Adipocyte (in vitro differentiated cells): Measurements from ENCODE around the gene HNRNPAB.

Source experiments
- DNase-seq: peaks from one replicate; pipeline ENCODE4 v3.0.0-alpha.2; 2015; ENCODE audit warnings: low read depth
- H3K27me3 ChIP-seq: replicated peaks from 2 replicates; pipeline ENCODE4 v1.7.0; 2013; ENCODE audit warnings: mild to moderate bottlenecking, low read length, moderate library complexity; ENCODE audit not compliant: control insufficient read depth, insufficient read depth
- H3K36me3 ChIP-seq: 2 replicates; pipeline ENCODE4 v1.7.0; 2013; ENCODE audit warnings: low read length, mild to moderate bottlenecking, moderate library complexity; ENCODE audit not compliant: control insufficient read depth, insufficient read depth, severe bottlenecking
- H3K4me1 ChIP-seq: 2 replicates; pipeline ENCODE4 v1.7.0; 2013; ENCODE audit warnings: mild to moderate bottlenecking, low read length, moderate library complexity; ENCODE audit not compliant: control insufficient read depth, insufficient read depth
- H3K4me3 ChIP-seq: 2 replicates; pipeline ENCODE4 v1.7.0; 2013; ENCODE audit warnings: mild to moderate bottlenecking, low read length, moderate library complexity
- H3K9ac ChIP-seq: 2 replicates; pipeline ENCODE4 v1.7.0; 2013; ENCODE audit warnings: mild to moderate bottlenecking, low read length, moderate library complexity
- H3K9me3 ChIP-seq: 2 replicates; pipeline ENCODE4 v1.7.0; 2013; ENCODE audit warnings: mild to moderate bottlenecking, low read length, moderate library complexity; ENCODE audit not compliant: control insufficient read depth

Gene HNRNPAB

DNA sequence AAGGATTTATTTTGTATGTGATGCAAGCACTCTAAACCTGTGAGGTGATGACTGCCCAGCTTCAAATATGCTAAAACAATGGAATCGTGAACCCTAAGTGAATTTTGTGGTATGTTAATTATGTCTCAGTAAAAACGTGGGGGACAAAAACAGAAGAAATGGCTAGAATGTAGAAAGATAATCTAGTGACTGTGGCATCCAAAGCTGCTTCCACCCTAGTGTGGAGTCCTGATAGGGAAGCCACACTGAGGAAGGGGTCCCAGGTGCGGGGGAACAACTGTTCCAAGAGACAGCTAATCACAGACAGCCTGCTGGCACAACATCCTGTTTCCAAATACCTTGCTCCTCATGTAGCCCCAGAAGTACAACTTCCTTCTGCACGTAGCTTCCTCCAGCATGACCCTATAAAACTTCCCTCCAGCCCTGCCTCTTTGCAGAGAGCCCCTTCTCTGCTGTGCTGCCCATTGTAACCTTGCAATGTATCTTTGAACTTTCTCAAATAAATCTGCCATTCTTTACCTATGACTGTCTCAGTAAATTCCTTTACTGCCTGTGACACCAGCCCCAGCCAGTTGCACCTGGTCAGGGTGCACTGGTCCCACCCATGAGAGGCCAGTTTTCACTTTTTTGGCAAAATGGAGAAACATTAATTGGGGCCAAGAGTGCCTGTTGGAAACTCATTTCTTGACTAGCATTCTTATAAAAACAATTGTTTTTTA, 22.0 kb upstream of the HNRNPAB start:
- Histone ChIP-seq H3K9me3 (peaks cover 8% of the 10 kb centered on the region), H3K27me3 (peaks cover 8% of the 10 kb centered on the region), H3K36me3 (no peaks in the 10 kb centered on the region), H3K9ac (no peak overlapping the region), H3K4me3 (no peak overlapping the region), H3K4me1 (no peaks in the 10 kb centered on the region)
- DNase-seq: no peak

DNA sequence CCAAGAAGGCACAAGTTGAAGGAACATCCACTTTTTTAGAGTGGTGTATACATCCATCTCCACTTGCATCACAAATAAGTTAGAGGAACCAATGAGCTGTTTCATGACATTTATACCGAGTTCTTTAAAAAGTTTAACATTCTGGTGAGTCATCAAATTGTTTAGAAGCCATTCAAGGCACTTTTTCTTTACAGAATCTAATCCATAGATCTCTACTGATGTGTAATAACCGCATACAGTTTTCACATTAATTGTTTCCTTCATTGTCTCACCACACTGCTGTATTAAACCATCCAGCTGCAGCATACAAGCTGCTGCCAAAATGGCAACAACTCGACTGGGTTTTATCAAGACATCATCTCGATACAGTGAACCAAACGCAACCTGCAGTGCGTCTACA, 17.9 kb upstream of the HNRNPAB start:
- Histone ChIP-seq H3K9ac (no peak overlapping the region), H3K36me3 (no peaks in the 10 kb centered on the region), H3K4me1 (no peaks in the 10 kb centered on the region), H3K9me3 (no peaks in the 10 kb centered on the region), H3K27me3 (peaks cover 3% of the 10 kb centered on the region), H3K4me3 (no peak overlapping the region)
- peak; percentile 38 for DNase-seq

DNA sequence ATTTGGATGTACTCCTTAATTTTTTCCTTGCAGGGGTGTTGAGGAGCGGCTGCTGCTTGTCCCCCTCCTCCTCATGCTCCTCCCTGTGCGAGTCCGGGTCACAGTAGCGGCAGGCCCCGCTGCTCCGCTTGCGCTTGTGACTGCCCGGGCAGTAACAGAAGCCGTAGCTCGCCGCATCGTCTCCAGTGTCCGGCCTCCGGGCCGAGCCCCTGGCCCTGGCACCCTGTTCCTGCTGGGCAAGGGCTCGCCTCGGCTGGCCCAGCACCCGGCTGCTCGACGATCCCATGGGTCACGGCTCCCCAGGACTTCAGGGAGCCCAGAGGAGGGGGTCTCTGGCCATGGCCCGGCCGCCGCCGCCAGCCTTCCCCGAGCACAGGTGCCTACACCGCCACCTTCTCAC, 17.3 kb upstream of the HNRNPAB start, which contains the start of gene GMCL2:
TSS of gene GMCL2 (minus strand) at position 358 of the 400 bp plus-strand sequence. CDS start at position 286, 72 bp downstream.
- DNase-seq: no peak
- H3K4me1 ChIP-seq: no peaks in the 10 kb centered on the region
- peaks cover 1% of the 10 kb centered on the region for H3K27me3 ChIP-seq
- no peak within 1 kb of the TSS for H3K4me3 ChIP-seq
- no peaks in the 10 kb centered on the region for H3K9me3 ChIP-seq
- H3K9ac ChIP-seq: no peak within 1 kb of the TSS
- H3K36me3 ChIP-seq: no peaks in the 10 kb centered on the region

DNA sequence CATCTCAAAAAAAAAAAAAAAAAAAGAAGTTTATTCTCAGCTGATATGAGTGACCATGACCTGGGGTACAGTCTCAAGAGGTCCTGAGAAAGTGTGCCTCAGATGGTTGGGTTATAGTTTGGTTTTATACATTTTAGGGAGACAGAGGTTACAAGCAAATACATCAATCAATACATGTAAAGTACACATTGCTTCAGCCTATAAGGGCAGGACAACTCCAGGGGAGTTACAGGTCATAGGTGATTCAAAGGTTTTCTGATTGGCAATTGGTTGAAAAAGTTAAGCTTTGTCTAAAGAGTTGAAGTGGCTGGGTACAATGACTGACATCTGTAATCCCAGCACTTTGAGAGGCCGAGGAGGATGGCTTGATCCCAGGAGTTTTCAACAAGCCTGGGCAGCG, 14.9 kb upstream of the HNRNPAB start:
- Histone ChIP-seq H3K36me3 (no peaks in the 10 kb centered on the region), H3K4me1 (no peaks in the 10 kb centered on the region), H3K9ac (no peak overlapping the region), H3K4me3 (no peak overlapping the region), H3K9me3 (no peaks in the 10 kb centered on the region), H3K27me3 (peaks cover 16% of the 10 kb centered on the region)
- no peak for DNase-seq

DNA sequence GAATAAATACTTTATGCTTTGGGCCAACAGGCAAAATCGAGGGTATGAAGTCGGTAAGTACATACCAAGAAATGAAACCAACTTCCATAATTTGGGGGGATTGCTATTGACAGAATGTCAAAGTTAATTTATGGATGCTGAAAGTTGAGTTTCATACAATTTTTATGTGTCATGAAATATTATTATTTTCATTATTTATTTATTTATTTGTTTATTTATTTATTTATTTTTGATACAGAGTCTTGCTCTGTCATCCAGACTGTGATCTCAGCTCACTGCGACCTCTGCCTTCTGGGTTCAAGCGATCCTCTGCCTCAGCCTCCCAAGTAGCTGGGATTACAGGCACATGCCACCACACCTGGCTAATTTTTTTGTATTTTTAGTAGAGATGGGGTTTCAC, 12.7 kb upstream of the HNRNPAB start:
- no peak overlapping the region for H3K9ac ChIP-seq
- no peaks in the 10 kb centered on the region for H3K4me1 ChIP-seq
- DNase-seq: no peak
- no peaks in the 10 kb centered on the region for H3K9me3 ChIP-seq
- H3K27me3 ChIP-seq: peaks cover 23% of the 10 kb centered on the region
- H3K36me3 ChIP-seq: no peaks in the 10 kb centered on the region
- no peak overlapping the region for H3K4me3 ChIP-seq

DNA sequence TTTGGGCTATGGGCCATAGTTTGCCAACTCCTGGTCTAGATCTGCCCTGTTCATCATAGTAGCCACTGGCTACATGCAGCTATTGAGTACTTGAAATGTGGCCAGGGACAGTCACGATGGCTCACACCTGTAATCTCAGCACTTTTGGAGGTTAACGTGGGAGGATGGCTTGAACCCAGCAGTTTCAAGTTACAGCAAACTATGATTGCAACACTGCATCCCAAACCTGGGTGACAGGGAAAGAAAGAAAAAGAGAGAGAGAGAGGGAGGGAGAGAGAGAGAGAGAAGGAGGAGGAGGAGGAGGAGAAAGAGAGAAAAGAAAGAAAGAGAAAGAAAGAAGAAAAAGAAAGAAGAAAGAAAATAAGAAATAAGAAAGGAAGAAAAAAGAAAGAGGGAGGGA, 12.1 kb upstream of the HNRNPAB start:
- DNase-seq: no peak
- Histone ChIP-seq H3K27me3 (peaks cover 23% of the 10 kb centered on the region), H3K36me3 (no peaks in the 10 kb centered on the region), H3K4me1 (no peaks in the 10 kb centered on the region), H3K9ac (no peak overlapping the region), H3K4me3 (no peak overlapping the region), H3K9me3 (no peaks in the 10 kb centered on the region)

DNA sequence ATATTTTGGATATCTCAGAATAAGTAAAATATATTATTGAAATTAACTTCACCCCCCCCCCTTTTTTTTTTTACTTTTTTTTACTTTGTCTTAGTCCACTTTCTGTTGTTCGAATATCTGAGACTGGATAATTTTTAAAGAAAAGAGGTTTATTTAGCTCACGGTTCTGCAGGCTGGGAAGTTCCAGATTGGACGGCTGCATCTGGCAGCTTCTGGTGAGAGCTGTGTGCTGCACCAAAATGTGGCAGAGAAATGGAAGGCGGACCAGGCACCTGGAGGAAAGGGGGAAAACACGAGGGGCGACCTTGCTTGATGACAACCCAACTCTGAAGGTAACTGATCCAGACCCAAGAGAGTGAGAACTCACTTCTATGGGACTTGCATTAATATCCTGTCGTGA, 11.5 kb upstream of the HNRNPAB start:
- no peaks in the 10 kb centered on the region for H3K9me3 ChIP-seq
- H3K4me3 ChIP-seq: no peak overlapping the region
- no peaks in the 10 kb centered on the region for H3K4me1 ChIP-seq
- DNase-seq: no peak
- H3K36me3 ChIP-seq: no peaks in the 10 kb centered on the region
- peaks cover 23% of the 10 kb centered on the region for H3K27me3 ChIP-seq
- no peak overlapping the region for H3K9ac ChIP-seq

DNA sequence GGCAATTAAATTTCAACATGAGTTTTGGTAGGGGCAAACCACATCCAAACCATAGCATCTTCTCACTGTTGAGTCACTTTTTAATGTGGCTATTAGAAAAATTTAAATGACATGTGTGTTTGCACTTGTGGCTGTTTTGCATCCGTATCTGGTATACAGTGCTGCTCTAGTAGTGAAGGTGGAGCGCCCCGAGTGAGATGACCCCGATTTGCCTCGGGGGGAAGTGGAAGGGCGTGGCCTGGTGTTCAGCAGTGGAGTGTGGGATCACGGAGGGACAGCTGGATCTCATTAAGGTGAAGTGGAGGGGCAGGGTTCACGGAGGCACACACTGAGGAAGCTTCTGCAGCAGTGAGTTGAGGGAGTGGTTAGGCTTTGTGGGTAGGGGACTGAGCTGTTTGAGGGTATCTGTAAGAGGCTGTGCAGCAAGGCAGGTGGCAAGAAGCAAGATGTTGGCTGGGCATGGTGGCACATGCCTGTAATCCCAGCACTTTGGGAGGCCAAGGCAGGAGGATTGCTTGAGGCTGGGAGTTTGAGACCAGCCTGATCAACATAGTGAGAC, 11.0 kb upstream of the HNRNPAB start:
- Histone ChIP-seq H3K27me3 (peaks cover 23% of the 10 kb centered on the region), H3K9ac (no peak overlapping the region), H3K4me3 (no peak overlapping the region), H3K36me3 (no peaks in the 10 kb centered on the region), H3K9me3 (no peaks in the 10 kb centered on the region), H3K4me1 (no peaks in the 10 kb centered on the region)
- no peak for DNase-seq

DNA sequence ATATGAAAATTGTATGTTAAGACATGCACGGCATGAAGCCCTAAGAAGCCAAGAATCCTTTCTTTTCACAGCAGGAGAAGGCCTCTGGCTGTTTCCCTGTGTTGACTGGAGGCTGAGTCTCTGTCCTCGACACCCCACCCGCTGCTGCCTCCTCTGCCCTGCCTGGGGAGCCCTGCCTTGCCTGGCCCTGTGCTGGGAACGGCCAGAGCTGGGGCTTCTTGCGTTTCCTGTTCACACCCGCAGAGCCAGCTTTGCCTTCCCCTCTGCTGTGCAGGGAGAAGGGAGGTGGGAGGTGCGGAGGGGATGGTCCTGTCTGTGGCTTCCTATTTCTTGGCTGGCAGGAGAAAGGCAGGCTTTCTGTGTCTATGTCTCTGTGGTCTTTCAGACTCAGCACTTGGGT, 10.3 kb upstream of the HNRNPAB start:
- Histone ChIP-seq H3K36me3 (no peaks in the 10 kb centered on the region), H3K9me3 (no peaks in the 10 kb centered on the region), H3K27me3 (peaks cover 23% of the 10 kb centered on the region), H3K4me1 (no peaks in the 10 kb centered on the region), H3K9ac (no peak overlapping the region), H3K4me3 (no peak overlapping the region)
- DNase-seq: no peak

DNA sequence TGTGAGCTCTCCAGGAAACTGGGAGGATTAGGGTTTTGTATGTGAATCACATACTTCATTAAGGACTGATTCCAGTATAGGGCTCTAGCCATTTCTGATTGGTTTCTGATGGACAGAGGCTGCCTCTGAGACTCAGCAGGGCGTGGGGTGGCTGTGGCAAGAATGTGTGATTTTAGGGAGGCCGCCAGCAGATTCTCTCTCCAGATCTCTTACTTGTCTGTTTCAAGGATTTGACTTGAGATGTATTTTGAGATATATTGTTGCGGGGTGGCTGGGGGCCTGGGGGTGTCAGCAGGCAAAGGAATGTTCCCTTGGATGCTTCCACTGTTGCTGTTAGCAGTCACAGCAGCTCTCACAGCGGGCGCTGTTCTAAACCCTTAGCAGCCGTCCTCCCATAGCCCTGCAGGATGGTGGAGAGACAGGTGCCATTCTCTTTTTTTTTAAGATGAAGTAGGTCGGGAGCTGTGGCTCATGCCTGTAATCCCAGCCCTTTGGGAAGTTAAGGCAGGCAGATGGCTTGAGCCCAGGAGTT, 8.0 kb upstream of the HNRNPAB start:
- Histone ChIP-seq H3K27me3 (peaks cover 23% of the 10 kb centered on the region), H3K9ac (no peak overlapping the region), H3K36me3 (no peaks in the 10 kb centered on the region), H3K4me3 (no peak overlapping the region), H3K9me3 (no peaks in the 10 kb centered on the region), H3K4me1 (no peaks in the 10 kb centered on the region)
- no peak for DNase-seq

DNA sequence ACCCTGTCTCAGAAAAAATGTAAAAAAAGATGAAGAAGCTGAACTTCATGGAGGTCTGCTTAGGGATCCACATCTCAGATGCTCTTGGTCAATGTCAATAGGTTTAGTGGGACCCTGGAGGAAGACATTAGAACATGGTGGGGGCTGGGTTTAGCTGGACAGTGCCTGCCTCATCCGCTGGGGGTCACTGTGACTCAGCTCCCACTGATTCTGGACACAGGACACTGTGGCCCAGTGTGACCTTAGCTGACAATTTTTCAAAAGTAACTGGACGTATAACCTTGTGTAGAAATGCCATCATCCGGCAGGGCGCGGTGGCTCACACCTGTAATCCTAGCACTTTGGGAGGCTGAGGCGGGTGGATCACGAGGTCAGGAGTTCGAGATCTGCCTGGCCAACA, 7.3 kb upstream of the HNRNPAB start:
- H3K36me3 ChIP-seq: no peaks in the 10 kb centered on the region
- H3K9me3 ChIP-seq: no peaks in the 10 kb centered on the region
- DNase-seq: no peak
- H3K9ac ChIP-seq: no peak overlapping the region
- H3K27me3 ChIP-seq: peaks cover 23% of the 10 kb centered on the region
- H3K4me1 ChIP-seq: no peaks in the 10 kb centered on the region
- no peak overlapping the region for H3K4me3 ChIP-seq
